HG03439 (cell line): ENCODE results near the gene CRYBG2.
"Not testable (repeated sequence)": the region's sequence is repeated elsewhere in the genome, so short reads cannot be mapped to it uniquely, and the experiment has no call there.

Experiments
- ATAC-seq: cut with Tn5 transposase; IDR thresholded peaks from one replicate; pipeline ENCODE4 v1.9.1; 2021; ENCODE audit warnings: mild to moderate bottlenecking, moderate library complexity; ENCODE audit not compliant: unreplicated experiment

CRYBG2 gene

GRCh38 chr1:26353976-26354820, at the start of gene CRYBG2:
Gene CRYBG2 (minus strand): TSS chr1:26354130. CDS start chr1:26346657, 7,473 bp downstream.
- ATAC-seq, result no peak

GRCh38 chr1:26403656-26404055, 49.7 kb upstream of the CRYBG2 start:
- no peak for ATAC-seq

GRCh38 chr1:26401891-26402290, 48.0 kb upstream of the CRYBG2 start:
- ATAC-seq, result no peak

- ATAC-seq, result no peak
Measured at GRCh38 chr1:26399034-26399433, 45.1 kb upstream of the CRYBG2 start.

GRCh38 chr1:26395754-26396153, 41.8 kb upstream of the CRYBG2 start:
- no peak for ATAC-seq

- ATAC-seq, result no peak
Measured at GRCh38 chr1:26391450-26391849, 37.5 kb upstream of the CRYBG2 start.

- no peak for ATAC-seq
Measured at GRCh38 chr1:26389604-26390247, 35.8 kb upstream of the CRYBG2 start.

GRCh38 chr1:26388791-26389445, 35.0 kb upstream of the CRYBG2 start:
- no peak for ATAC-seq

GRCh38 chr1:26387447-26387846, 33.5 kb upstream of the CRYBG2 start:
- no peak for ATAC-seq

GRCh38 chr1:26385063-26385462, 31.1 kb upstream of the CRYBG2 start:
- ATAC-seq, result not testable (repeated sequence)

GRCh38 chr1:26384076-26384475, 30.1 kb upstream of the CRYBG2 start:
- ATAC-seq, result no peak

- no peak for ATAC-seq
Measured at GRCh38 chr1:26378879-26379251, 24.9 kb upstream of the CRYBG2 start.

GRCh38 chr1:26378088-26378878, 24.4 kb upstream of the CRYBG2 start:
- ATAC-seq, result peak; percentile 71

- no peak for ATAC-seq
Measured at GRCh38 chr1:26376050-26376449, 22.1 kb upstream of the CRYBG2 start.

GRCh38 chr1:26375081-26375480, 21.2 kb upstream of the CRYBG2 start:
- no peak for ATAC-seq

GRCh38 chr1:26374361-26374760, 20.4 kb upstream of the CRYBG2 start:
- ATAC-seq, result not testable (repeated sequence)

GRCh38 chr1:26373789-26374188, 19.9 kb upstream of the CRYBG2 start:
- ATAC-seq, result no peak

GRCh38 chr1:26373281-26373680, 19.4 kb upstream of the CRYBG2 start:
- ATAC-seq, result no peak

- ATAC-seq, result not testable (repeated sequence)
Measured at GRCh38 chr1:26372611-26373010, 18.7 kb upstream of the CRYBG2 start, which contains the start of gene ZNF683. Gene ZNF683 (minus strand): TSS chr1:26372750. CDS start chr1:26368571, 4,179 bp downstream.

- no peak for ATAC-seq
Measured at GRCh38 chr1:26372039-26372438, 18.1 kb upstream of the CRYBG2 start.
